Keratinocyte (primary cell): ENCODE measurements around the gene SLC12A9. TPM values are rescaled to one million over a fixed set of nuclear protein-coding genes. Genes with fewer than 3 reads are reported as not detected.

Source experiments
- DNase-seq: peaks from one replicate; pipeline ENCODE4 v3.0.0-alpha.2; 2011; ENCODE audit warnings: low read depth, missing footprints, low spot score
- FAIRE-seq: peaks from 2 replicates; lab custom pipeline; 2011; peaks lifted over from hg19 to GRCh38; lab: Jason Lieb, UNC
- H2AFZ ChIP-seq: 2 replicates; pipeline ENCODE4 v1.6.0; 2012; ENCODE audit warnings: low read length, control low read depth, inconsistent platforms; ENCODE audit not compliant: control insufficient read depth
- H3K27ac ChIP-seq: 2 replicates; pipeline ENCODE4 v1.5.1; 2011; ENCODE audit warnings: low read length; ENCODE audit not compliant: control insufficient read depth, insufficient read depth
- H3K27me3 ChIP-seq: 3 replicates; pipeline ENCODE4 v1.6.0; 2011; ENCODE audit warnings: low read length; ENCODE audit not compliant: control insufficient read depth, insufficient read depth; ENCODE audit errors: extremely low read depth
- H3K36me3 ChIP-seq, 2 experiments: 2 replicates in 1 of 2; 3 replicates in 1 of 2; pipeline ENCODE4 v1.5.1; 2011; ENCODE audit warnings: low read length in 2 of 2, mild to moderate bottlenecking in 1 of 2; ENCODE audit not compliant: control insufficient read depth in 2 of 2, insufficient read depth in 2 of 2; ENCODE audit errors: extremely low read depth in 1 of 2
- H3K4me1 ChIP-seq: 3 replicates; pipeline ENCODE4 v1.5.1; 2011; ENCODE audit warnings: low read length; ENCODE audit not compliant: control insufficient read depth, insufficient read depth; ENCODE audit errors: extremely low read depth
- H3K4me2 ChIP-seq: 3 replicates; pipeline ENCODE4 v1.6.0; 2011; ENCODE audit warnings: low read depth, low read length; ENCODE audit not compliant: control insufficient read depth, insufficient read depth; ENCODE audit errors: extremely low read depth
- H3K4me3 ChIP-seq, 3 experiments: fragments of 200-600 bp in 1 of 3; sonication (generic) in 1 of 3; 2 replicates in 2 of 3; 3 replicates in 1 of 3; pipeline ENCODE4 v1.5.1; 2011 to 2016; ENCODE audit warnings: low read length in 3 of 3, mild to moderate bottlenecking in 3 of 3, control low read depth in 2 of 3, inconsistent platforms in 1 of 3, low read depth in 1 of 3, mixed read lengths in 1 of 3, mixed run types in 1 of 3, moderate library complexity in 1 of 3; ENCODE audit not compliant: control insufficient read depth in 2 of 3, insufficient read depth in 2 of 3; ENCODE audit errors: extremely low read depth in 1 of 3
- H3K79me2 ChIP-seq: 2 replicates; pipeline ENCODE4 v1.6.0; 2012; ENCODE audit warnings: low read length; ENCODE audit not compliant: control insufficient read depth, insufficient read depth
- H3K9ac ChIP-seq: 3 replicates; pipeline ENCODE4 v1.6.0; 2011; ENCODE audit warnings: low read length; ENCODE audit not compliant: control insufficient read depth, insufficient read depth; ENCODE audit errors: extremely low read depth
- H3K9me1 ChIP-seq: 3 replicates; pipeline ENCODE4 v1.6.0; 2011; ENCODE audit warnings: low read length; ENCODE audit not compliant: control insufficient read depth, insufficient read depth; ENCODE audit errors: extremely low read depth
- H3K9me3 ChIP-seq: 2 replicates; pipeline ENCODE4 v1.5.1; 2012; ENCODE audit warnings: low read depth, low read length; ENCODE audit not compliant: control insufficient read depth
- H4K20me1 ChIP-seq: 3 replicates; pipeline ENCODE4 v1.6.0; 2011; ENCODE audit warnings: low read length; ENCODE audit not compliant: control insufficient read depth, insufficient read depth; ENCODE audit errors: extremely low read depth
- CTCF ChIP-seq, 3 experiments: IDR thresholded peaks in 1 of 3; conservative IDR thresholded peaks in 1 of 3; optimal IDR thresholded peaks in 1 of 3; 2 replicates in 2 of 3; 3 replicates in 1 of 3; pipeline versions ENCODE3 to v1.5.1; 2011; ENCODE audit warnings: low read length in 3 of 3, mild to moderate bottlenecking in 3 of 3, moderate library complexity in 2 of 3, control low read depth in 1 of 3, inconsistent platforms in 1 of 3; ENCODE audit not compliant: insufficient read depth in 2 of 3; ENCODE audit errors: extremely low read depth in 1 of 3
- EZH2 ChIP-seq: IDR thresholded peaks from one replicate; pipeline ENCODE4 v1.6.1; 2012; ENCODE audit warnings: inconsistent platforms, mild to moderate bottlenecking, low read length, moderate library complexity
- dilution Hi-C: fragments of 300-500 bp; cut with MboI; formaldehyde crosslinking; loops from one replicate; pipeline ENCODE4 v1.7.0; 2020; ENCODE audit warnings: low sequenced_read_pairs; ENCODE audit not compliant: extremely low pct_ligation_motif_present
- polyA plus RNA-seq, 5 experiments: library from polyadenylated mRNA; depleted of rRNA in 3 of 5; stranded (reverse) in 3 of 5; stranded (forward) in 1 of 5; unstranded in 1 of 5; fragments of >200 nt; gene quantifications; 1 replicate in 1 of 5; 2 replicates in 3 of 5; 3 replicates in 1 of 5; pipeline versions ENCODE4 v1.2.1 to v1.2.3, GENCODE V29; 2011 to 2012; ENCODE audit warnings: missing spikeins in 2 of 5, low read depth in 1 of 5, low replicate concordance in 1 of 5

Gene SLC12A9
- polyA plus RNA-seq, 1 donor (not counting 4 experiments of a cell fraction or from before 2014, with no cell fraction given): 19.8 TPM

GRCh38 chr7:100879685-100880261, 27.3 kb downstream of the SLC12A9 start:
- Histone ChIP-seq H3K4me1 (peaks cover 19% of the 10 kb centered on the region), H3K4me3 (no peak overlapping the region), H3K36me3 (peaks cover 34 to 51% of the 10 kb centered on the region in 2 experiments), H3K79me2 (peaks cover 73% of the 10 kb centered on the region), H3K4me2 (no peak overlapping the region), H3K9me1 (no peaks in the 10 kb centered on the region), H3K9me3 (no peaks in the 10 kb centered on the region), H3K27me3 (no peaks in the 10 kb centered on the region), H4K20me1 (peaks cover 14% of the 10 kb centered on the region), H2AFZ (no peak overlapping the region), H3K9ac (no peak overlapping the region), H3K27ac (no peak overlapping the region)
- dilution Hi-C loops: loop anchor here (10.0 kb wide), 1 partner anchor 65 kb away; the partner anchor contains the start of gene MUC3A
- DNase-seq (no peak), FAIRE-seq (no peak)
- no peak for TF ChIP-seq CTCF (optimal IDR thresholded peaks at IDR 0.05 in 1 of 3, IDR thresholded peaks at IDR 0.05 in 1 of 3, conservative IDR thresholded peaks at IDR 0.05 in 1 of 3; ENCODE audit: extremely low read depth in 1 of 3, insufficient read depth in 2 of 3, low read length in 3 of 3)
- TF ChIP-seq EZH2: no peak

GRCh38 chr7:100880645-100881044, 28.1 kb downstream of the SLC12A9 start:
- Histone ChIP-seq H4K20me1 (peaks cover 13% of the 10 kb centered on the region), H3K79me2 (peaks cover 66% of the 10 kb centered on the region), H3K36me3 (peaks cover 41 to 52% of the 10 kb centered on the region in 2 experiments), H3K4me2 (no peak overlapping the region), H3K4me1 (peaks cover 19% of the 10 kb centered on the region), H3K27ac (no peak overlapping the region), H3K9me1 (no peaks in the 10 kb centered on the region), H2AFZ (no peak overlapping the region), H3K9me3 (no peaks in the 10 kb centered on the region), H3K9ac (no peak overlapping the region), H3K4me3 (no peak overlapping the region), H3K27me3 (no peaks in the 10 kb centered on the region)
- DNase-seq (no peak), FAIRE-seq (no peak)
- no peak for TF ChIP-seq CTCF (optimal IDR thresholded peaks at IDR 0.05 in 1 of 3, IDR thresholded peaks at IDR 0.05 in 1 of 3, conservative IDR thresholded peaks at IDR 0.05 in 1 of 3; ENCODE audit: extremely low read depth in 1 of 3, insufficient read depth in 2 of 3, low read length in 3 of 3)
- no peak for TF ChIP-seq EZH2
- dilution Hi-C loops: loop anchor here (10.0 kb wide), 1 partner anchor 64 kb away; the partner anchor contains the start of gene MUC3A
